Fibroblast of pulmonary artery (primary cell): Measurements from ENCODE around the gene AFF3.

Source experiments
- DNase-seq: peaks from one replicate; pipeline ENCODE4 v3.0.0-alpha.2; 2010; ENCODE audit warnings: low read depth
- H3K4me3 ChIP-seq: replicated peaks from 2 replicates; pipeline ENCODE4 v1.5.1; 2011; ENCODE audit warnings: low read depth, mild to moderate bottlenecking, control low read depth, low read length, moderate library complexity
- TF ChIP-seq, protein P1 (sequence below): IDR thresholded peaks from 2 replicates; pipeline ENCODE4 v1.5.1; 2011; ENCODE audit warnings: mild to moderate bottlenecking, control low read depth, low read length, inconsistent platforms; ENCODE audit errors: missing control alignments

The AFF3 gene

DNA sequence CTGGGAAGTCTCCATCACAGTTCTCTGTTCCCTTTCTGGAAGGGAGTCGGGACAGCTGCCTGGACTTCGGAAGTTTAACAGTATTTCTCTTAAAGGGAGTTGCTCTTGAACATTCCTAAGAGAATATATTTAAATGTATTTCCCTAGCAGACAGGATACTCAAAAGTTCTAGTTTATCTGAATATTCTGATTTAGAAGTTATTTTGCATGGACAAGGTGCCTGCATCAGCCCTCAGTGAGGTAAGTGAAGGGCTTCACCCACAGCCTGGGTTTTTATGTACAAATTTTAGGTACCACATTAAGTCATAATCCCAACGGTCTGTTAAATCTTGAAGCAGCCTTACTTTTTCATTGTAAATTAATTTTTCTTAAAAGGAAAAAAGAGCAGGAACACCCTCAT lies 587.5 kb downstream of the AFF3 start:
- TF ChIP-seq, protein P1, sequence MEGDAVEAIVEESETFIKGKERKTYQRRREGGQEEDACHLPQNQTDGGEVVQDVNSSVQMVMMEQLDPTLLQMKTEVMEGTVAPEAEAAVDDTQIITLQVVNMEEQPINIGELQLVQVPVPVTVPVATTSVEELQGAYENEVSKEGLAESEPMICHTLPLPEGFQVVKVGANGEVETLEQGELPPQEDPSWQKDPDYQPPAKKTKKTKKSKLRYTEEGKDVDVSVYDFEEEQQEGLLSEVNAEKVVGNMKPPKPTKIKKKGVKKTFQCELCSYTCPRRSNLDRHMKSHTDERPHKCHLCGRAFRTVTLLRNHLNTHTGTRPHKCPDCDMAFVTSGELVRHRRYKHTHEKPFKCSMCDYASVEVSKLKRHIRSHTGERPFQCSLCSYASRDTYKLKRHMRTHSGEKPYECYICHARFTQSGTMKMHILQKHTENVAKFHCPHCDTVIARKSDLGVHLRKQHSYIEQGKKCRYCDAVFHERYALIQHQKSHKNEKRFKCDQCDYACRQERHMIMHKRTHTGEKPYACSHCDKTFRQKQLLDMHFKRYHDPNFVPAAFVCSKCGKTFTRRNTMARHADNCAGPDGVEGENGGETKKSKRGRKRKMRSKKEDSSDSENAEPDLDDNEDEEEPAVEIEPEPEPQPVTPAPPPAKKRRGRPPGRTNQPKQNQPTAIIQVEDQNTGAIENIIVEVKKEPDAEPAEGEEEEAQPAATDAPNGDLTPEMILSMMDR = no peak
- no peak for DNase-seq
- no peak overlapping the region for H3K4me3 ChIP-seq

DNA sequence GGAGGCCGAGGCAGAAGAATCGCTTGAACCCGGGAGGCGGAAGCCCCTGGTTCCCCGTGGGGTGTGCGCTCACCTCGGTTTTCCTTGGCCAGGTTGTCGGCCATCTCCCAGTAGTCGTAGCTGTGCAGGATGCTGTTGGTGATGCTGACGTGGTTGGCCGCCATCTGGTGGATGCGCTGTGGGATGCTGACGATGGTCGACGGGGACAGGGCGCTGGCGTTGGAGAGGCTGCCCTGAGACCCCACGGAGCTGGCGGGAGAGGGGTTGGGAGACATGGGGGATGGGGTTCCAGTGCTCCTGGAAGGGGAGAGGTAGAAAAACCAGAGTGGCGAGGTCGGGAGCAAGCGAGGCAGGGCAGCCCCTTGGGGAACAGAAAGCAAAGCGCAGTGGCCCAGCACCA lies 588.2 kb downstream of the AFF3 start:
- DNase-seq = no peak
- TF ChIP-seq, protein P1 = peak; percentile 4
- no peak overlapping the region for H3K4me3 ChIP-seq

DNA sequence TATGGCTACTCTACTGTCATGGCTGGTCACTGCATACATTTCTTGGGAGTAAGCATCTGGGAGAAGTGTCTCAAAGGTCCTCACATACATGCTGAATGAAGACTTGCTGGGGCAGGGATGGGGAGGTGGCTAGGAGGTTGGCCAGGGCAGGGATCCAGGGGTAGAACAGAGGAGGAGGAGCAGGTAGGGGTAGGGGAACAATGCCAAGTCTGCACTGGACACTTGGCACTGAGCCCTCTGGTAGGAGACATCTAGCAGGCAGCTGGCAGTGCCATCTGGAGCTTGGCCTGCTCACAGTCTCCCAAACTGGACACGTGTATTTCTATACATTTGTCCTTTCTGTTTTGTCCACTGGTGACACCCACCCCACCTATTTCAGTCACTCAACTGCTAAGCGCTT lies 589.9 kb downstream of the AFF3 start:
- TF ChIP-seq, protein P1 = no peak
- H3K4me3 ChIP-seq = no peak overlapping the region
- no peak for DNase-seq

DNA sequence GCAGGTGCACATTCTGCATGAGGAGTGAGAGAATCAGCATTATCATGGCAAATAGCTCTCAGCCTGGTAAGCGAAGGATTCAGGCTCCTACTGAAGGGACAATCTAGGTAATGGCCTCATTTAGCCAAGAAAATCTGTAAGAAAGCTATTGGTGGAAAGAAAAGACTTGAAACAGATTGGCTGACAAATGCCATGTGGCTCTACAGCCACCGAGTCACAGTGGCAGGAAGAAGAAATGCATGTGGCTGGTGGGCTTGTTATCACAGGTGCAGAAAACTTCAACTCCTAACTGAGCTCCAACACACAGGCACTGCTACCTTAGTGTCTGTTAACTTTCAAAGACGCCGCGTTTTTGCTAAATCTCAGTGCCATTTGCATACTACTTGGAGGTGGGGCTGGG lies 592.0 kb downstream of the AFF3 start:
- H3K4me3 ChIP-seq = no peak overlapping the region
- DNase-seq = no peak
- TF ChIP-seq, protein P1 = no peak

DNA sequence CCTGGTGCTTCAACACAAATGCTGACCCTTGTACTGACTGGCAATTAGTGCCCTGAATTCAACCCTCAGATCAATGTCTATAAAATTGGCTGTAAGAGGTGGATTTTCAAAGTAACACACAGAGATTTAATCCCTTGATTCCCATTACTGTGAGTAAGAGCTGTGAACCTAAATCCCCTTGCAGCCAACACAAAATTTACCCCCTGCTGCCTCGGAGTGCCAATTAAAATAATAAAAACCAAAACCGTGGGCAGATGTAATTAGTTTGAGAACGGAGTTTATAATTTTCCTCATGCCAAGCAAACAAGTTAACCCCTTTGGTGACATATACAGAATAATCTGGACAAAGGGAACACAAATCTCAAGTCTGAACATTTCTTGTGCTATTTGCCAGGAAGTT lies 596.8 kb downstream of the AFF3 start:
- no peak overlapping the region for H3K4me3 ChIP-seq
- TF ChIP-seq, protein P1 = no peak
- no peak for DNase-seq

DNA sequence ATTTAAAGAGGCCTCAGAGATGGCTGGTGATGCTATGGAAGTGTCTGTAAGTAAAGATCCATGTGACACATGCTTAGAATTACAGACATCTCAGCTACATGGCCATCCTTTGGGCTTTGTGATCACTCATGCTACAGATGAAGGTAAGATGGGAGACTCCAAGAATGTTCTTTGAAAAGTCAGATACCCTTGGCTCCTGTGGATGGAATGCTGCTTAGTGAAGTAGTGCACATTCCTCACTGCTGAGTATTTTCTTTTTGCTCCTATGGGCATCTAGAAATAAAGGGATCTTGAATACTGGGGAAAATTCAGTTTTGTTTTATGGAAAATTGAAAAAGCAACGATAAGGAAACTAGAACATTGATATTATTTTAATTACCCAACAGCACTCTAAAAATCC lies 597.3 kb downstream of the AFF3 start:
- TF ChIP-seq, protein P1 = no peak
- no peak overlapping the region for H3K4me3 ChIP-seq
- no peak for DNase-seq

DNA sequence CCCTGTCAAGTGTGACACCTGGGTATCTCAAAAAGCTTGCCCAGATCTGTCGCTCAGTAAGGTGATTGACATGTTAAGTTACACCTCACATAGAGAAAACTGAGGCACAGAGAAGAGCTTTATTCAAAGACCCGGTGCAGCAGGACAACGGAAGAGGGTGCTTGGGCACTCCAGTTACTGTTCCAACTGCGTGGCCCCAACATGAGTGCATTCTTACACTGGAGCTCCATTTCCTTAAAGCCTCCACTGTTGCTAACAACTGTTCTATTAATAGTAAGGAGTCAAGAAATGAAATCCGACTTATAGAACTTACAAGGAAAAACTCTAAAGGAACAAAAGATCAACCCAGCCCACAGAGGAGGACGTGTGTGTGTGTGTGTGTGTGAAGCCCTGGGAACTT lies 597.8 kb downstream of the AFF3 start:
- H3K4me3 ChIP-seq = no peak overlapping the region
- TF ChIP-seq, protein P1 = no peak
- no peak for DNase-seq
